Upper lobe of left lung (tissue), 6 donors: Measurements from ENCODE around the gene JPH4. TPM values are rescaled to one million over a fixed set of nuclear protein-coding genes. Genes with fewer than 3 reads are reported as not detected.

Experiments used
- ATAC-seq, 2 donors: fragments of 200-7000 bp; cut with Tn5 transposase; one replicate each; pipeline ENCODE4 v1.9.1; 2022; ENCODE audit warnings: mild to moderate bottlenecking in 2 of 2, moderate library complexity in 2 of 2; ENCODE audit not compliant: low FRiP score in 2 of 2
- DNase-seq, 2 donors: peaks; one replicate each; pipeline ENCODE4 v3.0.0-alpha.2; 2019 to 2020
- H3K27ac ChIP-seq, 4 donors: fragments of 200-600 bp; sonication (generic); one replicate each; pipeline ENCODE4 v1.5.1; 2016 to 2019
- H3K27me3 ChIP-seq, 4 donors: fragments of 200-600 bp; sonication (generic); one replicate each; pipeline ENCODE4 v1.5.1; 2017 to 2019
- H3K36me3 ChIP-seq, 4 donors: fragments of 200-600 bp; sonication (generic); one replicate each; pipeline ENCODE4 v1.5.1; 2016 to 2019
- H3K4me1 ChIP-seq, 4 donors: fragments of 200-600 bp; sonication (generic); one replicate each; pipeline ENCODE4 v1.5.1; 2018 to 2019
- H3K4me3 ChIP-seq, 4 donors: fragments of 200-600 bp; sonication (generic); one replicate each; pipeline ENCODE4 v1.5.1; 2017 to 2019; ENCODE audit warnings: mild to moderate bottlenecking in 2 of 4, moderate library complexity in 1 of 4
- H3K9me3 ChIP-seq, 4 donors: fragments of 200-600 bp; sonication (generic); one replicate each; pipeline ENCODE4 v1.5.1; 2018 to 2019
- CTCF ChIP-seq, 6 experiments: fragments of 450-650 bp in 4 of 6; fragments of 200-600 bp in 2 of 6; sonication (generic) in 2 of 6; IDR thresholded peaks; one replicate each; pipeline ENCODE4 v1.5.1; 2016 to 2019; ENCODE audit warnings: antibody characterized with exemption in 6 of 6
- EP300 ChIP-seq, 4 donors: sonication (generic); formaldehyde crosslinking; IDR thresholded peaks; one replicate each; pipeline ENCODE4 v1.5.1; 2017; ENCODE audit warnings: antibody characterized with exemption in 4 of 4, control low read depth in 2 of 4
- POLR2A ChIP-seq, 4 donors: fragments of 450-650 bp; IDR thresholded peaks; one replicate each; pipeline ENCODE4 v1.5.1; 2016 to 2017; ENCODE audit warnings: antibody characterized with exemption in 4 of 4, mild to moderate bottlenecking in 2 of 4
- POLR2AphosphoS5 ChIP-seq, 2 donors: sonication (generic); formaldehyde crosslinking; IDR thresholded peaks; one replicate each; pipeline ENCODE4 v1.5.1; 2017; ENCODE audit warnings: antibody characterized with exemption in 2 of 2
- WGBS, 2 donors: methylation state at CpG; one replicate each; pipeline ENCODE4 v1.1.5; 2017 to 2018; 5-methylcytosine and 5-hydroxymethylcytosine counted together
- total RNA-seq, 6 donors: library from RNA; depleted of rRNA in 4 of 6; stranded (reverse); fragments of >200 nt in 4 of 6; gene quantifications; one replicate each; pipeline versions ENCODE4 v1.1.0 to v1.2.1, GENCODE V29; 2016 to 2021
- donor health status: DM: no; HTN: no; CAD: no; lungs with moderate emphysema.
- donor health status: DM: no; HTN: yes; CAD: no; lungs with severe emphysema.

The JPH4 gene
- total RNA-seq, 6 donors from 2014 or later: 0.69 to 6.5 (median 2.5) TPM

GRCh38 chr14:23533652-23534435 is 44.7 kb downstream of the JPH4 start:
- peak in 1 of 2 donors; percentile 46 for DNase-seq
- peaks cover 0 to 6% (median 0%) of the 10 kb centered on the region in 4 donors for H3K36me3 ChIP-seq
- H3K27me3 ChIP-seq: no peaks in the 10 kb centered on the region
- peaks cover 0 to 4% (median 0%) of the 10 kb centered on the region in 4 donors for H3K4me1 ChIP-seq
- H3K4me3 ChIP-seq: no peak overlapping the region
- H3K27ac ChIP-seq: no peak overlapping the region
- TF ChIP-seq EP300 (IDR thresholded peaks at IDR 0.05): no peak
- TF ChIP-seq CTCF (IDR thresholded peaks at IDR 0.05): no peak
- no peak for TF ChIP-seq POLR2AphosphoS5 (IDR thresholded peaks at IDR 0.05)
- no peak for TF ChIP-seq POLR2A (IDR thresholded peaks at IDR 0.05)
- ATAC-seq: no peak
- no peaks in the 10 kb centered on the region for H3K9me3 ChIP-seq
- WGBS, 2 donors: 94% methylated on average over 6 to 16 of the region's 16 CpGs

- Histone ChIP-seq H3K4me3 (no peak overlapping the region), H3K27me3 (no peaks in the 10 kb centered on the region), H3K27ac (no peak overlapping the region), H3K9me3 (no peaks in the 10 kb centered on the region), H3K36me3 (peaks cover 0 to 6% (median 0%) of the 10 kb centered on the region in 4 donors), H3K4me1 (peaks cover 0 to 4% (median 0%) of the 10 kb centered on the region in 4 donors)
- TF ChIP-seq CTCF (IDR thresholded peaks at IDR 0.05) (no peak), POLR2A (IDR thresholded peaks at IDR 0.05) (no peak), POLR2AphosphoS5 (IDR thresholded peaks at IDR 0.05) (no peak), EP300 (IDR thresholded peaks at IDR 0.05) (no peak)
- ATAC-seq (no peak), DNase-seq (no peak)
- WGBS, 2 donors: 92 to 100% methylated on average over 3 to 7 of the region's 7 CpGs
Measured at GRCh38 chr14:23532658-23533057, 45.9 kb downstream of the JPH4 start.

GRCh38 chr14:23531391-23531790 is 47.2 kb downstream of the JPH4 start:
- no peak for TF ChIP-seq POLR2A (IDR thresholded peaks at IDR 0.05)
- no peak for TF ChIP-seq POLR2AphosphoS5 (IDR thresholded peaks at IDR 0.05)
- no peak for TF ChIP-seq CTCF (IDR thresholded peaks at IDR 0.05)
- no peak for TF ChIP-seq EP300 (IDR thresholded peaks at IDR 0.05)
- no peaks in the 10 kb centered on the region for H3K9me3 ChIP-seq
- H3K4me3 ChIP-seq: no peak overlapping the region
- no peaks in the 10 kb centered on the region for H3K27me3 ChIP-seq
- no peak for ATAC-seq
- peaks cover 0 to 6% (median 0%) of the 10 kb centered on the region in 4 donors for H3K36me3 ChIP-seq
- H3K27ac ChIP-seq: no peak overlapping the region
- WGBS, 2 donors: 89 to 95% methylated on average over 7 to 12 of the region's 12 CpGs
- DNase-seq: peak in 1 of 2 donors; percentile 56
- peaks cover 0 to 4% (median 0%) of the 10 kb centered on the region in 4 donors for H3K4me1 ChIP-seq

- WGBS, 2 donors: 70 to 78% methylated on average over 10 of the region's 10 CpGs
- no peak overlapping the region for H3K27ac ChIP-seq
- H3K27me3 ChIP-seq: no peaks in the 10 kb centered on the region
- ATAC-seq (no peak), DNase-seq (no peak)
- no peak overlapping the region for H3K4me3 ChIP-seq
- H3K4me1 ChIP-seq: peaks cover 0 to 4% (median 0%) of the 10 kb centered on the region in 4 donors
- peaks cover 0 to 6% (median 0%) of the 10 kb centered on the region in 4 donors for H3K36me3 ChIP-seq
- no peak for TF ChIP-seq POLR2AphosphoS5 (IDR thresholded peaks at IDR 0.05)
- no peak for TF ChIP-seq POLR2A (IDR thresholded peaks at IDR 0.05)
- no peak for TF ChIP-seq CTCF (IDR thresholded peaks at IDR 0.05)
- TF ChIP-seq EP300 (IDR thresholded peaks at IDR 0.05): no peak
- H3K9me3 ChIP-seq: no peaks in the 10 kb centered on the region
Measured at GRCh38 chr14:23530375-23531055, 48.1 kb downstream of the JPH4 start.
